Hematopoietic multipotent progenitor cell (in vitro differentiated cells): ENCODE data around the gene MXRA8. TPM values are rescaled to one million over a fixed set of nuclear protein-coding genes. Genes with fewer than 3 reads are reported as not detected.

Experiments
- DNase-seq, 3 donors: peaks; one replicate each; pipeline ENCODE4 v3.0.0-alpha.2; 2011 to 2015; ENCODE audit warnings: low read depth in 2 of 3, low spot score in 2 of 3
- total RNA-seq: library from RNA; depleted of rRNA; stranded (reverse); fragments of >200 nt; gene quantifications from one replicate; pipeline ENCODE4 v1.2.3, GENCODE V29; 2012

MXRA8 gene
- total RNA-seq, 1 donor: not detected

DNA sequence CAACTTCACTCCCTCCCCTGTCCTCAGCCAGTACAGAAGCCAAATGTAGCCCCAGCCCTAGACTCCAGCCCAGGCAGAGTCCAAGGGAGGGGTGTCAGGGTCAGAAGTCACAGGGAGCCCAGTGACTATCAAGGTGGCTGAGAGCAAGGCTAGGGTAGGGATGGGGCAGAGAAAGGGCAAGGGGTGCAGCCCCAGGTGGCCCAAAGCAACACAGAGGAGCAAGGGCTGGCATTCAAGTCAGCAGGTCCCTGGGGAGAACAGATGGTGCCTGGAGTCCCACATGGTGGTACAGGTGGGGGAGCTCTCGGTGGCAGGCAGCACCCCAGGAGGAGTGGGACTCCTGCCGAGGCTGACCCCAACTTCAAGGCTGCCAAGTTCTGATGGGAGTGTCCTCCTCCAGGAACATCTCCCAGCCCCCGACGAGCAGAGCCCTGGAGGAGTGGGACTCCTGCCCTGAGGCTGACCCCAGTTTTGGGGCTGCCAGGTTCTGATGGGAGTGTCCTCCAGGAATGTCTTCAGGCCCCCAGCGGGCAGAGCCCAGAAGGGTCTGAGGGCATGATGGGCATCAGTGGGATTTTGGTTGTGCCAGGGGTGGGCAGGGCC, 5.5 kb downstream of the MXRA8 start:
- no peak for DNase-seq

DNA sequence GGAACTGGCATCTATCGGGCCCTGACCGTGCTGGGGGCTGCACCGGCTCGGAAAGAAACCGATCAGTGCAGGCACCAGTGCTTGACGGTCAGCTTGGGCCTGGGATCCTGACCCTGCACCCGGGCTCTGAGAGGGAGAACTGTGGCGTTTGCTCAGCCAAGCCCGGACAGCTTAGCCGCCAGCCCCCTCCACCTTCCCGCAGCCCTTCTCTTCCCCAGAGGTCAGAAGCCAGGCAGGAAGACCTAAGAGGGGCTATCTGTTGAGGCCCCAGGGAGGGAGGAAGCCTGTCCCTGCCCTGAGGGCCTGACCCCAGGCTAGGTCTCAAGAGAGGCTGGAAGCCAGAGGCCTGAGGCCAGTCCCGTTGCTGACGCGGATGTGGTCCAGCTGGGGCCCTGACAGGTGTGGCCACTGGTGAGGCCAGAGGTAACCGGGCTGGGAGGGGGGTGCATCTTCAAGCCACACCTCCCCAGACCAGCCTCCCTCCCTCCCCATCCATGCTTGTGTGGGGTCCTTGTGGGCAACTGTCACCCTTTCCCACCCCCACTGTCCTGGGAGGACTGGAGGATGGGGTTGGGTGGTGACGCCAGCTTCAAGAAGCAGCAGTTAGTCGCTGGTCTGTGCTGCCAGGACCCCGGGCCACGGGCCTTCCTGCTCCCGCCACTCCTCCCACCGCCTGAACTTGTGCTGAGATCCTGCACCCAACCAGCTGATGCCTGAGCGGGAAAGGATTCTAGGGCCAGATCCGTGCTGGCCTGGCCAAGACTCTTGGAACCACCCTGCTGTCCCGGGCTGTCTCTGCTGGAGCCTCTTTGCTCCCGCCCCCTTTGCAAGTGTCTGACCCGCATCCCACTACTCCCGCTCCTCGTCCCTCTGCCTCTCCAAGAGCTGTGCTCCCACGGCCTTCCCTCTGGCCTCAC, 6.6 kb downstream of the MXRA8 start:
- DNase-seq: no peak

DNA sequence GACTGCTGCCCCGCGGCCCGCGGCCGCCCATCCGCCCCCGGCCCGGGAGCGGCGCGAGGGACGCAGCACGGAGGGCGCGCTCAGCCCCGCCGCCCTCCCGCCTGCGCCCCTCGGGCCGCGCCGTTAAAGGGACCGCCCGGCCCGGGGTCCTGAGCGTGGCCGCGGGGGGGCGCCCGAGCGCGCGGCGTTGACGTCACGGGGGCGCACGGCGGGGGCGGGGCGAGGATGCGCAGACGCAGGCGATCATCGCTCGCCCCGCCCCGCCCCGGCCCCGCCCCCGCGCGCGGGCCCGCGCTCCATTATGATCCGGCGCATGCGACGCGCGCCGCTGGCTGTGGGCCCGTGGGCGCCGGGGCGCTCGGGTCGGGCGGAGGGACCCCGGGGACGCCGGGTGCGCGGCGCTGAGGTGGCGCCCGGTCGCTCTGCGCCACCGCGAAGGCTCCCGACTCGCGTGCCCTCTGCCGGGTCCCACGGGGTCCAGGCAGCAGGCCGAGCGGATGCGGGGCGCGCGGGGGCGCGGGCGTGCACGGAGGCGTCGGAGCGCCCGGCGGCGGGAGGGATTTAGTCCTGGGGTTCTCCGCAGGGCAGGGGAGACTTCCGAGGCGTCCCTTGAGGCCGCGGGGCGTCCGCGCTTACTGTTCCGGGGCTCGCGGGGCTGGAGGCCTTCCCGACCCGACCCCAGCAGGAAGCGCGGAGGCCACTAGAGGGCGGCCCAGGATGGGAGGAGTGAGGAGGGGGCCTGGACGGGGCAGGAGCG, 8.9 kb downstream of the MXRA8 start, which contains the start of gene DVL1:
TSS of gene DVL1 (minus strand) at position 163 of the 757 bp plus-strand sequence. CDS start 353 bp downstream, outside the sequence.
- peak; percentile 65 to 82 (median 75) for DNase-seq

DNA sequence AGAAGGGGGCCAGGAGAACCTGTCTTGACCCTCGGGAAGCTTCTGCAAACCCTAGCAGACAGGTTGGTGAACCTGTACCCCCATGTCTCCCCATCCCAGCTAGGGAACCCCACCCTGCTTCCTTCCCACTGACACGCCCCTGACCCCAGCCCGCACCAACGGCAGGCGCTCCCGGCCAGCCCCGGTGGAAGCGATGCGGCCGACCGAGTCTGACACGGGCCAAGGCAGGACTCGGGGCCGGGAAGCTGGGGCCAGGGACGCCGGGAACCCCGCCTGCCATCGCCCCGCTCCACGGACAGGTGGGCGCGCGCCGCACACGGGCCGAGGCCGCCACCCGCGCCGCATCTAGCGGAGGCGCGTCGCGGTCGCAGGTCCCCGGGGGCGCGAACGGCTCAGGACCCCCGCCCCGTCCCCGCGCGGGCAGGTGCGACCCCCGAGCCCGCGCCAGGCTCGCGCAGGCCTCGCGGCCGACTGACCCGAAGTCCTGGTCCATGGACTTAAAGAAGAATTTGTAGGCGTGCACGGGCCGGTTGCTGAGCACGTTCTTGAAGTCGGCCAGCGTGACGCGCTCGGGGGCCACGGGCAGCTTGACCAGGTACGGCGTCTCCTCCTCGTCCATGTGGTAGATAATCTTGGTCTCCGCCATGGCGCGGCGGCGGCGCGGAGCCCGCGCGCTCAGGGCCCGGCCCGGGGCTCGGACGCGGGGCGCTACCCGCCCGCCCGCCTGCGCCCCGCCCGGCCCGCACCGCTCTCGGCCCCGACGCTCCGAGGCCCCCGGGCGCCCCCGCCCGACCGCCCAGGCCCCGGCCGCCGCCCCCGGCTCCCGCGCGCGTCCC, 9.7 kb downstream of the MXRA8 start:
- no peak for DNase-seq

DNA sequence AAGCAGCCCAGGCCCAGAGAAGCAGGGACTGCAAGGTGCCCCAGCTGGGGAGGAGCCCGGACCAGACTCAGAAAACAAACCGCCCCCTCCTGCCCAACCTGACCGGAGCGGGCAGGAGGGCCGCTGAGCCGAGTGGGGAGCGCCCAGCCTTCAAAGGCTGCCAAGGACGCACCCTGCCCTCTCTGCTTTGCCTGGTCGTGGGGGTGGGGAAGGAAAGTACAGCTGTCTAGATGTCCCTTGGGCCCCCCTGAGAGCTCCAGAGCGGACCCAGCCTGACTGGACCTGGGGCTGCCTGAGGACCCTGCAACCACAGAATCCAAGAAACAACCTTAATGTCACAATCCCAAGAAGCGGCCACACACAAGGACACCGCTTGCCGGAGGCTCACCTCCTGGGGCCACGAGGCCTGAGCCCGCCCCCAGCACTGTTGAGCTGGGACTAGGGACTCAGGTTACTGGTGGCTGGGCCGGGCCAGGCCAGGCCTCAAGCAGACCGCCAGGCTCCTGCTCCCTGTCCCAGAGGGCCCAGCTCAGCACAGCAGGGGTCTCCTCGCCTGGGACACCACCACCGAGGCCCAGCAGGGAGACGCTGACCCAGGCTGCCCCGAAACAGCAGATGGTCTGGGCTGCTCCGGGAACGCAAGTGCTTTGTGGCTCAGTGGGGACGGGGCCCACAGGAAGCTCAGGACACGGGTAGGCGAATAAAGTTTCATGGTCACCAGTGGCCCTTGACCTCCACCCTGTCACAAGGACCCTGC, 10.5 kb downstream of the MXRA8 start:
- no peak for DNase-seq

DNA sequence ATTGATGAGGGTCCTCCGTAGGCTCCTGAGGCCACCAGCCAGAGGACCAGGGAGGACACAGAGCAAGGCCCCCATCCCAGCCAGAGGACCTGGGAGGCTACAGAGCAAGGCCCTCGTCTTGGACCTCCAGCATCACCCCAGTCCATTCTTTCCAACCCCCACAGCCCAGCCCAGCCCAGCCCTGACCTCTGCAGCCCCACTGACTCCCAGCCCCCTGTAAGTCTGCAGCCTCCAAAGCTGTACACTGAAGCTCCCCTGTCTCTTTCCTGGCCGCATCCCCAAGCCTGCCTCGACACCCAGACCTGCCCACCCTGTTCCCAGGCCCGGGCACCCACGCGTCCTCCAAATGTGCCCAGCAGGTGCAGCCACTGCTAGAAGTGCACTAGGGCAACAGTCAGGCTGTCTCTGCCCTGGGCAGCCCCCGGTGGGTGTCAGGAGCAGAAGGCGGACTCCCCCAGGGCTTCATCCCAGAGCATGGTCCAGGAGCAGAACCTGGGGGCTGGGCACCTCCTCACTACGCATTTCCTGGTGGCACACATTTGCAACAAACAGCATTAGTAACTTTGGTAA, 11.2 kb downstream of the MXRA8 start:
- DNase-seq: no peak

DNA sequence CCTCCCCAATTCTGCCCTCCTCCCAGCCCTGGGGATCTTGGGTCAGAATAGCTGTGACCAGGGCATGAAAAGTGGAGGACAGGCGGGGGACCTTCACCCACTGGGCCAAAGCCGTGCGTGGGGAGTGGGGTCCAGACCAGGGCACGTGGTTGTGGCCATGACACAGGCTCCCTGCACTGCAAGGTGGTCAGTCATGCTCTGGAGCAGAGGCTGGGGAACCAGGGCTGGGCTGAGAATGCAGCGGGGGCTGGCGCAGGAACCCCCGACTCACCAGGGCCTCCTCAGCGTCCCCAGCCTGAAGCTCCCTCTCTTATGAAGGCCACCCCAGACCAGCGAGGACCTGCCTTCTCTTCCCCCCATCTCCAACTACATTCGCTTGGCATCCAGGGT, 11.9 kb downstream of the MXRA8 start:
- no peak for DNase-seq

DNA sequence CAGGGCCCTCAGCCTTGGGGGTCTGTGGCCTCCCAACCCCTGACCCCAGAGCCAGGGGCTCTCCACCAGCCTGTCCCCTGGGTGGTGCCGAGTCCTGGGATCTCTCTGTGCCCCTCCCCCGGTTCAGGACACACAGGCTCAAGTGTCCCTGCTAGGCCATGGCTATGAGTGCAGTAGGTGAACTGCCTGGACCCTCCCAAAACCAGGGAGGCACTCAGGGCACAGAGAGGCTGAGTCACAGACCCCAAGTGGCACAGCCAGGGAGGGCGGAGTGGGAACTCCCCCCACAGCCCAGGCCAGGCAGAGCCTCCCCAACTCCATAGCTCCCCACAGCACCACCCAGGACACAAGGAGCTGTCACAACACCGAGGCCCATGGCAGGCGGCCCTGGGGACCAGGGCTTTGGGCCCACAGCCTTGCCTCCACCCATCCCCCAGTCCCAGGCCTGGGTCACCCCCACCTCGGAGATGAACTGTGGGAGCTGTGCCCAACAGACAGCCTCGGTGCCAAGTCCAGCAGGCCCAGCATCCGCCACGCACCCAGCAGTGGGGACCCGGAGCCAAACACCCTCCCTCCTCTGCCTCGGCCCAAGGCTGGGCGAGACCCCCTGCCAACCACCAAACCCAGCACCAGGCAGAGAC, 12.4 kb downstream of the MXRA8 start:
- DNase-seq: no peak

DNA sequence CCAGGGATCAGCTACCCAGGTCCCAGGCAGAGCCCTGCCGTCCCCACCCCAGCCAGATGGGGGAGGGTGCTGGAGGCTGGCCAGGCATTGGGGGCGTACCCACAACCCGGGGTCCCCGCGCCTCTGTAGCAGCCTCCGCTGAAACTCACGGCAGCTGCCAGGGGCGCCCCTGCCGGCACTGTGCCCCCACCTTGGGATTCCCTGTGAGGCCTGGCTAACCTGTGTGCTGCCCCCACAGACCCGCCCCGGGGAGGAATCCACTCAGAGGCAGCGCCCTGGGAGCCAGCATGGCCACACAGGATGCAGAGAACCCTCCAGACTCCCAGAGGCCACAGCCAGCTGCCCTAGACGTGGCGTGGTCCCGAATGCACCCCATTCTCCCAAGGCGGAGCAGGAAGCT, 13.0 kb downstream of the MXRA8 start:
- DNase-seq: no peak

DNA sequence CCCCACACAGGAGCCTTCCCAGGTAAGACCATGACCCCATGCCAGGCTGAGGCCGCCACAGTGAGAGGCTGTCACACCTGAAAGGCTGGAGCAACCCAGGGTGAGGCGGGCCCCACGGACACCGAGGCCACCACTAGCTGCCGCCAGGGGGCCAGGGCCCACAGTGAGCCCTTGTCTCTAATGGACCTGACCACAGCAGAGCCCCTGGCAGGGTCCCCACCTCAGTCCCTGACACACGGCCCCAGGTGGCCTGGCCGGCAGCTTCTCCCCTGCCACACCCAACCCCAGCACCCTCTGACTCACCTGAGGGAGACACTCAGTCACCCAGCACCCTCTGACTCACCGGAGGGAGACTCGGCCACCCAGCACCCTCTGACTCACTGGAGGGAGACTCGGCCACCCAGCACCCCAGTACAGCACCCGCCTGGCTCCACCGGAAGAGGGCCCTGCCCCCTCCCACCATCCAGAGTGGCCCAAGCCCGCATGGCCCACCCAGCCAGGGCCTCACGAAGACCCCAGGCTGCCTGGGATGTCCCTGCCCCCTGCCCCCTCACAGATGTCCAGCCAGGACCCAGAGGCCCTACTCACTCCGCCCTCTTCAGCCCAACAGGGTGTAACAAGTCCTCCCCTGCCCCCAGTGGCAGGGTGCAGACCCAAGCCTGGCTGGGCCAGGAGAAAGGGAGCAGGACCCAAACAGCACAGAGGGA, 13.5 kb downstream of the MXRA8 start:
- DNase-seq: no peak

DNA sequence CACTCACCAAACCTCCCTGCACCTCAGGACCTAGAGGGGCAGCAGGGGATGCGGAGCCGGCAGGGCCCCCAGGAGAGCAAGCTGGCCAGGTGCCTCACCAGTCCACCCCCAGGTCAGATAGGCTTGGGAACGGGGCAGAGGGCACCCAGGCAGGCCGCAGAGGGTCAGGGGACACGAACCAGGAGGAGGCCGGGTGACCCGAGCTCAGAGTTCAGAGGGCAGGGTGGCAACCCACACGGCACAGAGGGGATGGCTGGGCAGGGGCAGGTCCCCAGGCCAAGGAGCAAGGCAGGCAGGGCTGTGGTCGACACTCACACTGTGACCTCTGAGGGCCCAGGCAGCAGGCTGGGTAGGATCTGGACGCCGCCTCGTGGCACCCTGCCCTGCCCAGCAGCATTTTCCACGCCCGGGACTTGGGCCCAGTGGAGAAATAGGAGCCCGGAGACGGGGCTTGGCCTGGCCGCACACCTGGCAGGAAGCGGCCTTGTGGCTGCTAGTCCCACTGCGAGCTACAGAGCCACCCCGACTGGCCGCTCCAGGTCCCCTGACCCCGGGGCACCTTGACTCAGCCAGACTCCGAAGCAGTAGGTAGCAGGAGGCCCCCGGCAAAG, 14.4 kb downstream of the MXRA8 start:
- no peak for DNase-seq

DNA sequence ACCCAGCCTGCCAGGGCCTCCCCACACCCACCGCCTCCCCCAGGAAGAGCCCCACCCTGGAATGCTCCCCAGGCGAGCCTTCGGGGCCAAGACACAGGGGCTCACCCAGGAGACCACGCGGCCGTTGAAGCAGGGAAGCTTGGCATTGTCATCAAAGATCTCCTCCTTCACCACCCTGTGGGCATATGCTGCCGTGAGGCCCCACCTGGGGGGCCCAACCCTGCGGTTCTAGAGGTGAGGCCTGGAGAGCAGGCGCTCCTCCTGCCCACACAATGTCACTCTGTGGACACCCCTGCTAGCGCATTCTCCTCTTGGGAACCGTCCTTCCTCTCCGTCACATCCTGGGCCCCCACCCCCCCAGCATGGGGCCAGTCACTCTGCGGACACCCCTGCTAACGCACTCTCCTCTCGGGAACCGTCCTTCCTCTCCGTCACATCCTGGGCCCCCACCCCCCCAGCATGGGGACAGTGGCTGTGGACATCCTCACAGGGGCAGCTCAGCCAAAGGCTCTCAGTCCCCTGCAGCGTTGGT, 15.7 kb downstream of the MXRA8 start:
- DNase-seq: no peak

DNA sequence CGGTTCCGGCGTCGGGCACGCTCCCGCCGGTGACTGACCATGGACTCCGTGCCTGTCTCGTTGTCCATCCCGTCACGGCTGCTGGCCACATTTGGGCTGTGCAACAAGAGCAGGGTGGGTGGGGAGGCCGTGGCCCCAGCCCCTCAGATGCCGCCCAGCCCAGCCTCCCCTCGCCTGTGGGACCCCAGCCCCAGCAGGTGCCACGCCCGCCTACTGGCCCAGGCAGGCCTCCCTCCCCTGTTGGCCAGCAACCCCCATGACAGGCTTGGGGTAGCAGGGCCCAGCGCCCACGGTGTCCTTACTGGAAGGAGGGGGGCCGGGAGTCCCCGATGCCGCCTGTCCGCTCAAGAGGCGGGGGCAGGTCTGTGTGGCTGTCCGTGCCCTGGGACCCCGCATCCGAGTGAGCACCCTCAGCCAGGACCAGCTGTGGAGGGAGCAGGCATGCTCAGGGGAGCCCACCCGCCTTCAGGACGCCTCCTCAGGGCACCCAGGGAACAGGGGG, 16.2 kb downstream of the MXRA8 start:
- no peak for DNase-seq

DNA sequence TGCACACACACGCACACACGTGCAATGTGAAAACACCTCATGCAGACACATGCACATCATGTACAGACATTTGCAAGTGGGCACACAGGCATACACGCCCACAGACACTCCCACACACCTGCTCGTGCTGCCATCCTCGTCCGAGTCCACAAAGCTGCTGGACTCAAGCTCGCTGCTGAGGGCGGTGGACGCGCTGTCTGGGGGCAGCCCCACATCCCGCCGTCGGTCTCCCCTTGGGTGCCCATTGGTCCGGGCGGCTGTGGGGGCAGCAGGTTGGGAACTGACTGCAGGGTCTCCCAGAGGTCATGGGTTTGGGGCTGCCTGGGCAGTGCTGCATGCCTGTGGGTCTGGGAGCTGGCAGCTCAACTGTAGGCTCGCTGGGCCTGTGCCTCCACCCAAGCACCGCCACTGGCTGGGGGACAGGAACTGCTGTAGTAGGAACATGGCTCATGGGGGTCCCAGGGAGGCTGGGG, 16.8 kb downstream of the MXRA8 start:
- DNase-seq: no peak

DNA sequence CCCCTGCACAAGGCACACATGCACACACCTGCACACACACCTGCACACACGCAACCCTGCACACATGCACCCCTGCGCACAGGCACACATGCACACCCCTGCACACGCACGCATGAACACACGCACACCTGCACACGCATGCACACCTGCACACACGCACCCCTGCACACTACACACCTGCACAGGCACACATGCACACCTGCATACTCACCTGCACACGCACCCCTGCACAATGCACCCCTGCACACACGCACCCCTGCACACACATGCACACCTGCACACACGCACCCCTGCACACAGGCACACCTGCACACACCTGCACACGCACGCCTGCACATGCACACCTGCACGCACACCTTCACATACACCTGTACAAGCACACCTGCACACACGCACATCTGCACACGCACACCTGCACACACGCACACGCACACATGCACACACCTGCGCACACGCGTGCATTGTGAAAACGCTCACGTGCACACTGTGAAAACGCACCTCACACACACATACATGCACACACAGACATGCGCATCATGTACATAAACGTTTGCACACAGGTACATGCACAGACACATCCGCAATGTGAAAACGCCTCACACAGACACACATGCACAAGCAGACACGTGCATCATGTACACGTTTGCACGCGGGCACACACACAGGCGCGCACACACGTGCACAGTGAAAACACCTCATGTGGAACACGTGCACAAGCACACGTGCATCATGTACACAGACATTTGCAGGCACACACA, 17.4 kb downstream of the MXRA8 start:
- DNase-seq: no peak

DNA sequence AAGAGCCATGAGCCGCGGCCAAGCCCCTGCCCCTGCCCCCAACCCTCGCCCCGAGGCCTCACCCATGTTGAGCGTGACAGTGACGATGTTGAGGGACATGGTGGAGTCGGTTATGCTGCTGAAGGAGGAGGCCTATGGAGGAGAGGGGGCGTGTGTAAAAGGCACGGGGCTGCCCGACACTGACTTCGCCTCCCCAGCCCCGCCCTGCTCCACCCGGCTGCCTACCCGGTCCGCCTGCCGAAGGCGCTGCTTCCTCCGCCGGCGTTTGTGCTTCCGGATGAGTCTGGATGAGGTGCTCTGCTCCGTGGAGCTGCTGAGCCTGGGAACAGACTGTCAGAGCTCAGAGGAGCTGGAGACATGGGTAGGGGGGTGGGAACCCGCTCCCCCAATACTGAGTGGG, 18.2 kb downstream of the MXRA8 start:
- no peak for DNase-seq

DNA sequence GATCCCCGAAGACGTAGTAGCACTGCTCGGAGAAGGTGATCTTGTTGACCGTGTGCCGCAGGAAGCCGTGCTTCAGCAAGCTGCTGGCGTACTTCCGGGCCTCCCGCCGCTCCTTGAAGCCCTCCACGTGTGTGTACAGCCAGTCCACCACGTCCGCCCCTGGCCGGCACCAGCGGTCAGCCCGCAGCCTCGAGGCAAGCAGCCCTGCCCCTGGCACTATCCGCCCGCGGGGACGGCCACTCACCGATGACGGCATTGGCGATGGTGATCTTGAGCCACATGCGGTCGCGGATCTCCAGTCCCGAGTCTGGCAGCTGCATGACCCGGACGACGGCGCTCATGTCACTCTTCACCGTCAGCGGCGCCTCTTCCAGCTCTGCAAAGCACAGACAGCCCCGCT, 20.1 kb downstream of the MXRA8 start:
- DNase-seq: no peak
